GM21825 (cell line): Measurements from ENCODE around the gene CPN1.
"Not testable (repeated sequence)": the region's sequence is repeated elsewhere in the genome, so short reads cannot be mapped to it uniquely, and the experiment has no call there.

Source experiments
- ATAC-seq: cut with Tn5 transposase; IDR thresholded peaks from one replicate; pipeline ENCODE4 v1.9.1; 2021; ENCODE audit warnings: mild to moderate bottlenecking, moderate library complexity; ENCODE audit not compliant: unreplicated experiment

Gene CPN1

DNA sequence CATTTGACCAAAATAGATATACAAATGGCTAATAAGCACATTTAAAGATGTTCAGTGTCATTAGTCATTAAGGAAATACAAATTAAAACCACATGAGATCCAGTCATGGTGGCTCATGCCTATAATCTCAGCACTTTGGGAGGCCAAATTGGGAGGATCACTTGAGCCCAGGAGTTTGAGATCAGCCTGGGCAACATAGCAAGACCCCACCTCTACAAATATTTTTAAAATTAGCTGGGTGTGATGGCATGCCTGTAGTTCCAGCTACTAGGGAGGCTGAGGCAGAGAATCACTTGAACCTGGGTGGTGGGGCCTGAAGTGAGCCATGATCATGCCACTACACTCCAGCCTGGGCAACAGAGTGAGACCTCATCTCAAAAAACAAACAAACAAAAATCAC, 607 bp upstream of the CPN1 start:
- not testable (repeated sequence) for ATAC-seq

DNA sequence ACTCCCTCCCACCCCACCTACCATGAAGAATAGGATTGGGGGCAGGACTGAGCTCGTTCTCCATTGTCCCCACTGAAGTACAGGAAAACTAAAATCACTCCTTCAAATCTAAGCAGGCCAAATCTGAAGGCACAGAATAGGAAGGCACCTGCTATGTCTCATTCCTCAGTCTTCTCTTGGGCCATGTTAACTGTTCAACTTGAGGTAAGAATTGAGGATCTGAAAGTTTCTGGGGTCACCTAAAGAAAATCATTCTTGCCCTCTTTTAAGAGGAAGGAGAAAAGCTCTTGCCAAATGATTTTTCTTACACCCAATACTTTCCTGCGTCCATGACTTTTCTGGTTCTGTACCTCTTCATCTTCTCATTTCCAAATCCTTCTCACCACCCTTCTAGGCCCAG, 4.9 kb downstream of the CPN1 start:
- ATAC-seq = no peak

- ATAC-seq = no peak
Measured at GRCh38 chr10:100075426-100076220, 6.0 kb downstream of the CPN1 start.

DNA sequence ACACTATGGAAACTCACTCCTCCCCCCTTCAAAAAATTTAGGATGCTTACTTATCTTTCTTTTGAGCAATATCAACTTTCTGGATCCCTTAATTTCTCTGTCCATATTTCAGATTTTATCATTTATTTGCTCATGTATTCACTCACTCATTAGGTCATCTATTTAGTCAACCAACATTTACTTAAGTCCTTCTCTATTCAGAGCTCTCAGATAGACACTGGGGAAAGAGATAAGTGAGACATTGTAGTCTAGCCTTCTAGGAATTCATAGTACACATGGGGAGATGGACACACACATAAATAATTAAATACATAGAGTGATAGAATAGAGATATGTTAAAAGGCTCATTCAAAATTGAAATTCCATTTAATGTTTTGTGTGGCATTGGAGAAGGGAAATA, 9.2 kb downstream of the CPN1 start:
- no peak for ATAC-seq

GRCh38 chr10:100071529-100071928, 10.1 kb downstream of the CPN1 start:
- no peak for ATAC-seq

DNA sequence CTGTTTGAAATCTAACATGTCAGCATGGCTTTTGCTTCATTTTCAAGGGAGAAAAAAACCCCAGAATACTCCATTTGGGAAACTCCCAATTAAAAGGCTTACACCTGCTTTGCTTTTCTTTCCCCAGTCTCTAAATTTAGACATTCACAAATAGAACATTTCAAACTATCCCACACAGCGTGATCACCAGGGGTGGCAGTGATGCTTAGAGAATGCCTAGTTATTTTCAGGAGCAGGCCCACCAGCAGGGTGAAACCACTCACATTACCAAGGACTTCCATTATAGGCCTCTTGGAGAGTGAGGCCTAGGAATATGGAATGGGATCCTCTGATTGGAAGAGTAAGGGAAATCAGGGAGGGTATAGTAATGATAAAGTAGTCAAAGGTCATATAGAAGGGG, 14.2 kb downstream of the CPN1 start:
- ATAC-seq = no peak

- ATAC-seq = no peak
Measured at GRCh38 chr10:100065084-100065660, 16.5 kb downstream of the CPN1 start.

- ATAC-seq = no peak
Measured at GRCh38 chr10:100061401-100061800, 20.3 kb downstream of the CPN1 start.

DNA sequence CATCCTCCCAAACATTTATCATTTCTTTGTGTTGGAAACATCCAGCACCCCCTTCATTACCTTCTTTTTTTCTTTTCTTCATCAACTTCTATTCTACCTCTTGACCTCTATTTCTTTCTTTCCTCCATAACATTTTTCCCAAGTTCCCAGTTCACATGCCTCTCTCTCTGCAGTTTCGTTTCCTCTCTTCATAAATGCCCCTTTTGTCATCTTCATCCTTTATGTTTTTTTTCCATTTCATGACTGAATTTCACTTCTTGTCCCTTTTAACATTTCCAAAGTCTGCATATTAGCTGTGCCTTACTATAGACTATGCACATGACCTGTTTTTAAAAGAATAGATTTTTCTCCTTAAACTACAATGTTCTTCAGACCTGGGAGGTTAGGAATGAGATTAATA, 23.7 kb downstream of the CPN1 start:
- ATAC-seq = no peak

- ATAC-seq = no peak
Measured at GRCh38 chr10:100053686-100054460, 27.8 kb downstream of the CPN1 start.

- peak; percentile 52 for ATAC-seq
Measured at GRCh38 chr10:100046021-100046486, 35.6 kb downstream of the CPN1 start.

DNA sequence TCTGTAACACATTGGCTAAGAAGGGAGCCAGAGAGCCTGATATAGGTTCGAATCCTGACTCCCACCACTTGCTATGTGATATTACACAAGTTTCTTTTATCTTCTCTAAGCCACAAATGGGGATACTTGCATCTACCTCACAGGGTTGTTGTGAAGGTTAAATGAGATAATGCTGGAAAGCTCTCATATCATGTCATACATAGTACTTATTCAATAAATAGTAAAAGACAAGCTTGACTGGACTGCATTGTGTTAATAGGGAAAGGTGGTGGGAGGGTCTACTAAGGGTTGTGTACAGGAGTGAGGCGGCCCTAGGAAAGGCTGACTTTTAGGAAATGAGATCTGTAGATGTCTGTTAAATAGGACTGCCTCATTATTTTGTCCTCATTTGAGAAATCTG, 36.1 kb downstream of the CPN1 start:
- no peak for ATAC-seq

- no peak for ATAC-seq
Measured at GRCh38 chr10:100043796-100044195, 37.9 kb downstream of the CPN1 start.

GRCh38 chr10:100043344-100043743, 38.3 kb downstream of the CPN1 start:
- no peak for ATAC-seq

- no peak for ATAC-seq
Measured at GRCh38 chr10:100041306-100042002, 40.2 kb downstream of the CPN1 start.

GRCh38 chr10:100038561-100039071, 43.1 kb downstream of the CPN1 start:
- ATAC-seq = no peak

DNA sequence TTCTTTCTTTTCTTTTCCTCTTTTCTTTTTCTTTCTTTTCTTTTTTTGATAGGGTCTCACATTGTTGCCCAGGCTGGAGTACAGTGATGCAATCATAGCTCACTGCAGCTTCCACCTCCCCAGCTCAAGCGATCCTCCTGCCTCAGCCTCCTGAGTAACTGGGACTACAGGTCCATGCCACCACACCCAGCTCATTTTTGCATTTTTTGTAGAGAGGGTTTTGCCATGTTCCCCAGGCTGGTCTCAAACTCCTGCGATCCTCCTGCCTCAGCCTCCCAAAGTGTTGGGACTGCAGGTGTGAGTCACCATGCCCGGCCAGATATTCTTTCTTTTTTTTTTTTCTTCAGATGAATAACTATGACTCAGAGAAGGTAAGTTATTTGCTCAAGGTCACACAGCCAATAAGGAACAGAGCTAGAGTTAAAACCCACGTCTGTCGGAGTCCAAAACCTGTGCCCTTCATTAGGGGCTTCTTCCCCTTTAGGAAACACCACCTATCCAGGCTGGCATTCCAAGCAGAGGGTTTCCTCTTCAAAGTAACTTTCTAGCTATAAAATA, 43.8 kb downstream of the CPN1 start:
- no peak for ATAC-seq

- no peak for ATAC-seq
Measured at GRCh38 chr10:100036850-100037249, 44.8 kb downstream of the CPN1 start.

DNA sequence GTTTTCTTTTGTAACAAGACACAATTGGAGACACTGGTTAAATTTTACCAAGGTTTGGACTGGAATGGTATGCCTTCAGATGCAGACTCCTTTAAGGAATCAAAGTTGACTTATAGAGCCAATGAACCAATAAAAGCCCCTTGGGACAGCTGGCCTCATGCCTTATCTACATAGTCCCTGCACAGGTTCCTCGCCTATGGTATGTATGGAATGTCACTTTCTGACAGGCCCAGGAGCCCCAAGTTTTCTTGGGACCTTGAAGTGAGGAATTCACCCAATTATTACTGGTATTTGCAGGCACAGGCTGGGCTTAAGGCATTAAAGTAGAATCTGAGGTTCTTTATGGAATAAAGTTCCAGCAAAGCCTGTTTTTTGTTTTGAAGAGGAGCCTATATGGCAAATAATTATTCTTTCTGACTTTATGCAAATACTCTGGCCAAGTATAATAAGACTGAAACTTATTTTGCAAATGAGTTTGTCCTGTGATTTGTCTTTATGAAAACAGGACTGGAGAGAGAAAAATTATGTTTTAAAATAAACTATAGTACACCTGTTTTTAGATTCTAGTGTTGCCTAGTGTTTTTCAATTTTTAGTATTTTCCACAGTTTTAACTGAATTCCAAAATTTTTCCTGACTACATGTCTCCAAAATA, 47.8 kb downstream of the CPN1 start:
- no peak for ATAC-seq

- ATAC-seq = no peak
Measured at GRCh38 chr10:100027416-100027815, 54.3 kb downstream of the CPN1 start.
